SK-N-MC (cell line): ENCODE measurements around the gene PRPF19.

Source experiments
- EZH2 ChIP-seq: fragments of 200-600 bp; sonication (generic); IDR thresholded peaks from one replicate; pipeline ENCODE4 v1.6.1; 2017; ENCODE audit warnings: antibody characterized with exemption
- FOXP2 ChIP-seq: optimal IDR thresholded peaks from 2 replicates; pipeline ENCODE3; 2011; ENCODE audit warnings: mild to moderate bottlenecking, moderate library complexity; ENCODE audit not compliant: insufficient read depth; ENCODE audit errors: extremely low read length, control extremely low read depth
- POLR2AphosphoS5 ChIP-seq: IDR thresholded peaks from 2 replicates; pipeline ENCODE4 v1.6.1; 2012; ENCODE audit warnings: mild to moderate bottlenecking, low read depth, low read length, borderline replicate concordance

DNA sequence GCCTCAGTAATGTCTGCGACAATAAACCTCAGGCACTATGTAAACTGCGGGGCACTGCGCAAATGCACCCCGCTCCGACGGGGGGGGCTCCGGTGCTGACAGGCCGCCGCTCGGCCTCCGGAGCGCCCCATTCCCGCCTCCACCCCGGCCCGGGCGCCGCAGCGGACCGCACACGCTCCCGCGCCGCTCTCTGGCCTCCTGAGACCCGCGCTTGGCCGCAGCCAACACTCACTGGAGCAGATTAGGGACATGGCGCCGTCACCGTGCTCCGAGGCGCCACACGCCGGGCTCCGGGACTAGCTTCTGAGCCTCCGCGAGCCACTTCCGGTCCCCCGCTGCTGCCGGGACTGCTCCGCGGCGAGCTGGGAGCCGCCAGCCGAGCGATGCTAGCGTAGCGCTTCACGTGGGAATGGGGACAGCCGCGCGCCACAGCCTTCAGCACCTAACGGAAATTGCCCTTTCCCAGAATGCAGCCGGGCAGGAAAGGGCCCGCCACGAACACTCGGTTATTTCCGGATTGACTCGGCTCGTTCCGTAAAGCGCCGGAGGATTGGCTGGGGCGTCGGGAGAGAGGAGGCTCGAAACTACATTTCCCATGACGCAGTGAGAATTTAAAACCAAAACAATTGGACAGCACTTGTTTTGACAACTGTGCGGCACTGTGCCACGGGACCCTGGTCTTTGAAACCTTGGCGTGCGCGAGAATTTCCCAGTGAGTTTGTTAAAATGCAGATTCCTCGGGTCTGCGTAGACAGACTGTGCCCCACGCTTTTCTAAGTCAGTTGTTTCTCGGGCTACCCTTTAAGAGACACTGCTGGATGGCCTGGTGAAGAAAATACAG, at the start of gene PRPF19:
- peak; percentile 96 for TF ChIP-seq POLR2AphosphoS5
- no peak for TF ChIP-seq EZH2
- TF ChIP-seq FOXP2: no peak
